GM21528 (cell line): ENCODE data around the gene GCC2.
"Not testable (repeated sequence)": the region's sequence is repeated elsewhere in the genome, so short reads cannot be mapped to it uniquely, and the experiment has no call there.

Experiments
- ATAC-seq: cut with Tn5 transposase; IDR thresholded peaks from one replicate; pipeline ENCODE4 v1.9.1; 2021; ENCODE audit warnings: mild to moderate bottlenecking, moderate library complexity; ENCODE audit not compliant: unreplicated experiment, low FRiP score

Gene GCC2

DNA sequence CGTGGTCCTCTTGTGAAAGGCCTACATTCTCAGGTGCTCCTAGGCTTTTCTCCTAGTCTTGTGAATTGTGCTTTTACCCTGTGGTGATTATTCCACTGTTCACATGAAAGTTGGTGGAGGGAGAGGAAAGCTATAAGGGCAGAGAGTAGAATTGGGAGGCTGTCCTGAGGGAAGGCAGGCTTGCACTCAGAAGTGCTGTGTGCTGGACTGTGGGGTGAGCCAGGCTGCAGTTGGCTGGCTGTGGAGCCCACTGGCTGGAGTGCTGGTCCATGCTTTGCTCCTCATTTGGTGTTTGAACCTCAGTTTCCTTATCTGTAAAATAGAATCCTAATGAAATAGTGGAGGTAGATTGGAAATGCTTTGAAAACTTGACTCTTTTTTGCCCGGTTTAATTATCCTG, 106.6 kb downstream of the GCC2 start:
- ATAC-seq, result no peak

DNA sequence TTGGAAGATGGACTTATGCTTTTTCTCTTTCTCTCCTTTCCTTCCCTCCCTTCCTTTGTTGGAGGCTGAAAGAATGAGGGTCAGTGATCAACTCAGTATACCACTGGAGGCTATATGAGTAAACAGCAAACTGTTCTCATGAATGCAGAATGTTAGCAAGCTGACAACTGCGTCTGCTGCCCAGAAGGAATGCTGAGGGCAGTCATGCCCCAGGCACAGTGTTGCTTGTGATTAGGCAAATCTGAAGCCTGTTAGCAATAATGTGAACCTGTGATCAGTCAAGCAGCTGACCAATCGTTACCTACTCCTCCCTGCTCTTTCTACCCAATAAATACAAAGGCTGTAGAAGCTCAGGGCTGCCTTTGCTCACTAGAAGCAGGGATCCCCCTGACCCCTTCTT, 107.6 kb downstream of the GCC2 start:
- ATAC-seq, result not testable (repeated sequence)
